ENCODE data around the gene PYGL.

The PYGL gene

DNA sequence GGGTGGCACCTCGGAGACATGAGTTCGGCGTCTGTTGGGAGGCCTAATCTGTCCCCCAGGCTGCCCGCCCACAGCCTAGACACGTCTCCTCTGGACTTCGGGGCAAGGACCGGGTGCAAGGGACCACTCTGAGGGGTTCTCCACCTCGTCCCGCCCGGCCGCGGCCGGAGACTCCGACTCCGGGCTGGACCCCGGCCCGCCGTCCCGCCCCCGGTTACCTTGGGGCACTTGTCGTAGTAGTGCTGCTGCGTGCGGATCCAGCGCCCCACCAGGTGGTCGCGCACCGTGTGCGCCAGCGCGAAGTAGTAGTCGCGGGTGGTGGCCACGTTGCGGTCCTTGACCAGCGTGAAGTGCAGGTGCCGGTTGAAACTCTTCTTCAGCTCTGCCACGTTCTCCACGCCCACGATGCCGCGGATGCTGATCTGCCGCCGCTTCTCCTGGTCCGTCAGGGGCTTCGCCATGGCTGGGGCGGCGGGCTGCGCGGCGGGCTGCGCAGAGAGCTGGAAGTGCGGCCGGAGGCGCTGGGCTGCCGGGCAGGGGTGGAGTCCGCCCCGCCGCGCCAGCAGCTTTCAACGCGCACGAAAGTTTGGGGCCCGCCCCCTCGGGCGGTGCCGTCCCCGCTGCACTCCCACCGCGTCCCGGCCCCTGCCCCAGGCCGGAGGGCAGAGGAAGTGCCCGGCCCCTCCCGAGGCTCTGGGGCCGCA is at the start of gene PYGL:
Gene PYGL, minus strand, starts transcription at position 541 of the 704 bp plus-strand sequence. Its CDS starts 80 bp downstream, at position 461.
- H3K27ac ChIP-seq (ENCODE audit: low read depth, low read length), result peak within 1 kb of the TSS; percentile 36
- H3K9ac ChIP-seq (ENCODE audit: low read depth in 1 of 2, low read length in 2 of 2), result peak within 1 kb of the TSS; percentile 52 to 54
- no peaks in the 10 kb centered on the region for H3K36me3 ChIP-seq (ENCODE audit: control insufficient read depth in 1 of 2, insufficient read depth in 2 of 2, low read length in 2 of 2)
- H3K27me3 ChIP-seq (ENCODE audit: control insufficient read depth in 1 of 2, insufficient read depth in 2 of 2, low read length in 2 of 2), result peaks cover 8 to 15% of the 10 kb centered on the region in 2 donors
- H3K9me3 ChIP-seq (ENCODE audit: control insufficient read depth in 1 of 2, low read length in 2 of 2), result no peaks in the 10 kb centered on the region
- peak within 1 kb of the TSS; percentile 79 to 86 for H3K4me3 ChIP-seq (ENCODE audit: low read depth in 1 of 2, low read length in 2 of 2)
- H3K4me1 ChIP-seq (ENCODE audit: control insufficient read depth in 1 of 2, insufficient read depth in 2 of 2, low read length in 2 of 2), result peaks cover 0 to 18% of the 10 kb centered on the region in 2 donors

DNA sequence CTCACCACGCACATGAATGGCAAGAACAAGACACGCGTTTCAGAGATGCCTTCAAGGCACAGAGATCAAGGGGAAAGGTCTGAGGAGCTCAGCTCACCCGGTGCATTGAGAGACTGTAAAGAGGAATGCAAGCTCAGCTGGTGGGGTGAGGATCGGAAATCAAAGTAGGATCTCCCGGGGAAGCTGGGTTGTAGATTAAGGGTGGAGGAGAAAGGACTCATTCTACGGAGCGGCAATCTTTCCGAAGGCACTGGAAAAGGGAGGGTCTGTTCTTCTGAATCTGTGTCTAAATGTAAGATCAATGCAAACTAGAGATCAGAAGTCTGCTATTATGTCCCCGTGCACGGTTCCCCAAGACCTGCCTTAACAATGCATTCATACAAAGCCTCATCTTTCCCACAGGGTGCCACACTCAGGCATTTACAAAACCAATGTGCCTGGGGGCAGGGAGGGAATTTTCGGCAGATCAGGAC is 41.6 kb upstream of the PYGL start:
- Histone ChIP-seq H3K27ac (ENCODE audit: low read depth, low read length) (no peak overlapping the region), H3K9ac (ENCODE audit: low read depth in 1 of 2, low read length in 2 of 2) (no peak overlapping the region), H3K9me3 (ENCODE audit: control insufficient read depth in 1 of 2, low read length in 2 of 2) (no peaks in the 10 kb centered on the region), H3K4me1 (ENCODE audit: control insufficient read depth in 1 of 2, insufficient read depth in 2 of 2, low read length in 2 of 2) (no peaks in the 10 kb centered on the region), H3K4me3 (ENCODE audit: low read depth in 1 of 2, low read length in 2 of 2) (no peak overlapping the region), H3K27me3 (ENCODE audit: control insufficient read depth in 1 of 2, insufficient read depth in 2 of 2, low read length in 2 of 2) (no peaks in the 10 kb centered on the region), H3K36me3 (ENCODE audit: control insufficient read depth in 1 of 2, insufficient read depth in 2 of 2, low read length in 2 of 2) (no peaks in the 10 kb centered on the region)

DNA sequence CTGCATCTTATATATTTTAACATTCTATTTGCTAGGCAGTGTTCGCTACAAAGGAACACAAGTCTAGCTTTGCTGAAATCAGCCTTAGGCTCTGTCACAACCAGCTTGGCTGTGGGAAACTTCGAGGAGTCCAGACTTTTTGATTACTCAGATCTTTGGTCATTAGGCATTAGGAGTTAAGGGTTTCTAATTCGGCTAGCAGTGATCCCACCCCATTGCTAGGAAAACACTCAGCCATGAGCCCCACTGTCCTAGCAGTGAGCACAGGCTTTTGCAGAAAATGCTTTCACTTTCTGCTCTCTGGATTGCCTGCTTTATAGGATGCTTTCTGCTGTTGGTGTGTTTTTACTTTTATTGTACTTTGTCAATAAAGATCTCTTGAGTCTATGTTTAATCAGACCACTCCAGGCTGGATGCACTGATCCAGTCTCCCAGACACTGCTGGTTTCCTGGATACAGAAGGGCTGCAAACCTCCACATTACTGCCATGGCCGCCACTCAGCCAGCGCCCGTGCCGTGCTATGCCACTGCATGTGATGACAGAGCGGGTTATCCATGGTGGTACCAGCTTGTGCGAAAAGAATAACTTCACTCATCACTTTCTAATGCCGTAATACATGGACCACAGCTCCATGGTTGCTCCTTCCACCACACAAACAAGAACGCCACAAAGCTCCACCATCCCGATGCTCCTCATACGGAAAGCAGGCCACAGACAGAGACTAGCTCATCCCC is 41.0 kb upstream of the PYGL start:
- no peak overlapping the region for H3K4me3 ChIP-seq (ENCODE audit: low read depth in 1 of 2, low read length in 2 of 2)
- H3K27ac ChIP-seq (ENCODE audit: low read depth, low read length), result no peak overlapping the region
- H3K4me1 ChIP-seq (ENCODE audit: control insufficient read depth in 1 of 2, insufficient read depth in 2 of 2, low read length in 2 of 2), result no peaks in the 10 kb centered on the region
- H3K36me3 ChIP-seq (ENCODE audit: control insufficient read depth in 1 of 2, insufficient read depth in 2 of 2, low read length in 2 of 2), result no peaks in the 10 kb centered on the region
- H3K9ac ChIP-seq (ENCODE audit: low read depth in 1 of 2, low read length in 2 of 2), result no peak overlapping the region
- no peaks in the 10 kb centered on the region for H3K9me3 ChIP-seq (ENCODE audit: control insufficient read depth in 1 of 2, low read length in 2 of 2)
- H3K27me3 ChIP-seq (ENCODE audit: control insufficient read depth in 1 of 2, insufficient read depth in 2 of 2, low read length in 2 of 2), result no peaks in the 10 kb centered on the region

DNA sequence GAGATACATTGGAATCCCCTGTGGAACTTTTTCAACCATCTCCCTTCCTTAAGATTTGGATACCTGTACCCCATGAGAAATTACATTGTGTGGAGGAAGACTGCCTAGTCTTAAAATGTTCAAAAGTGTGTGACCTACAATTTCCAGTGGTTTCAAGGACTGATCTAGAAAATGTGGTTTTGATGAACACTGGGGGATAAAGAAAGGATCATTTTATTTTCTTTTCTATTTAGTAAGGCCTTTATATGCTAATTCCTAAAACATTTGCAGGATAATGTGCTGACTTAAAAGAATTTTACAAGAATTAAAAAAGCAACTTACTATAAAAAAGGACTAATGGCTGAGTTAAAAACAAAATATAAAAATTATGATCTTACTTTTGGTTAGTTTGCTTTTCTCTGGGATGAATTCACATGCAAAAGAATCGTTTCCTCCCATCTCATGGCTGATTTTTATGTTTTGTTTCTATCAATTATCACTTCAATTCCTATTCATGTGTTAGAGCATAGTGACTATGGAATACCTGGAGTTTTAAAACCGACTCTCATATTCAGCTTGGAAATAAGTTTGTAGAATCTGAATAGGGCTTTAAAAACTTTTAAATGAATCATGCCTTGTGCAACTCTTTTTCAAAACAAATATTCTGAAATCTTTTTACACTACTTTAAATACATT is 39.9 kb upstream of the PYGL start:
- no peaks in the 10 kb centered on the region for H3K36me3 ChIP-seq (ENCODE audit: control insufficient read depth in 1 of 2, insufficient read depth in 2 of 2, low read length in 2 of 2)
- H3K9ac ChIP-seq (ENCODE audit: low read depth in 1 of 2, low read length in 2 of 2), result no peak overlapping the region
- H3K9me3 ChIP-seq (ENCODE audit: control insufficient read depth in 1 of 2, low read length in 2 of 2), result no peaks in the 10 kb centered on the region
- H3K4me3 ChIP-seq (ENCODE audit: low read depth in 1 of 2, low read length in 2 of 2), result no peak overlapping the region
- no peak overlapping the region for H3K27ac ChIP-seq (ENCODE audit: low read depth, low read length)
- no peaks in the 10 kb centered on the region for H3K27me3 ChIP-seq (ENCODE audit: control insufficient read depth in 1 of 2, insufficient read depth in 2 of 2, low read length in 2 of 2)
- no peaks in the 10 kb centered on the region for H3K4me1 ChIP-seq (ENCODE audit: control insufficient read depth in 1 of 2, insufficient read depth in 2 of 2, low read length in 2 of 2)

DNA sequence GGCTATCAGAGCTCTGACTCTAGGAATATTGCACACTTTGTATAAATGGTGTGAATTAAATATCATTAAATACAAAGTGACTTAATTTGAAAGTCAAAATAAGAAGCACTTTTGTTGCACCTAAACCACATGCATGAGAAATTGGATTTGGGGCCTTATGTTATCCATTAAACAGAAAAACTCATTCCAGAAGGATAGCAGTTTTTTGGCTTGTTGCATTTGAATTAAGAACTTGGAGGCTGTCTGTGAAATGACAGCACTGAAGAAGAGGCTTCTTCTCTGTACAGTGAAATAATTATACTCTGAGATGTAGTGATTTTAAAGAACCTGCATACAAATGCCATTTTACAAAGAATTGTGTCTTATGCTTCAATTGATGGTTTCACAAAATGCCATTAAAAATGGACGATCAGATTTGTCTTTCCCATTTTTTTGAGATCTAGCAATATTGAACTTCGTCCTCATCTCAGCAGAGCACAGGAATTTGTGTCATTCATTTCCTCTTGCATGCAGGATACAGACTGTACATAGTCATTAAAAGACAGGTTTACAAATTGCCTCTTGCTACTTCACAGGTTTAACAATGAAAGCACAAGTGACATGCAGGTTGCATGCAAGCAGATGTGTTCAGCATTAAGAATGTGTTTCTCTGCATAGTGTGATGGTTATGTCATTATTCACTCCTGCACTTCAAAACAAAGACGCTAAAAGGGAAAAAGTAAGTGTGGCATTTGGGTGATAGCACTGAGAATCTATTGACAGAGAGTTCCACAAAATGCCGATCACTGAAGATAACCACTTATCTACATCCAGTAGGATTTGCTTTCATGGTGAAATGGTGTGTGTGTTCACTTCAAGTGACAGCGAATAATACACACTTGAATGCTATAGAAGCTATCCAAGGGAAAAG is 35.9 kb upstream of the PYGL start:
- Histone ChIP-seq H3K4me3 (ENCODE audit: low read depth in 1 of 2, low read length in 2 of 2) (no peak overlapping the region), H3K36me3 (ENCODE audit: control insufficient read depth in 1 of 2, insufficient read depth in 2 of 2, low read length in 2 of 2) (no peaks in the 10 kb centered on the region), H3K9ac (ENCODE audit: low read depth in 1 of 2, low read length in 2 of 2) (no peak overlapping the region), H3K9me3 (ENCODE audit: control insufficient read depth in 1 of 2, low read length in 2 of 2) (no peaks in the 10 kb centered on the region), H3K4me1 (ENCODE audit: control insufficient read depth in 1 of 2, insufficient read depth in 2 of 2, low read length in 2 of 2) (no peaks in the 10 kb centered on the region), H3K27ac (ENCODE audit: low read depth, low read length) (no peak overlapping the region), H3K27me3 (ENCODE audit: control insufficient read depth in 1 of 2, insufficient read depth in 2 of 2, low read length in 2 of 2) (no peaks in the 10 kb centered on the region)

DNA sequence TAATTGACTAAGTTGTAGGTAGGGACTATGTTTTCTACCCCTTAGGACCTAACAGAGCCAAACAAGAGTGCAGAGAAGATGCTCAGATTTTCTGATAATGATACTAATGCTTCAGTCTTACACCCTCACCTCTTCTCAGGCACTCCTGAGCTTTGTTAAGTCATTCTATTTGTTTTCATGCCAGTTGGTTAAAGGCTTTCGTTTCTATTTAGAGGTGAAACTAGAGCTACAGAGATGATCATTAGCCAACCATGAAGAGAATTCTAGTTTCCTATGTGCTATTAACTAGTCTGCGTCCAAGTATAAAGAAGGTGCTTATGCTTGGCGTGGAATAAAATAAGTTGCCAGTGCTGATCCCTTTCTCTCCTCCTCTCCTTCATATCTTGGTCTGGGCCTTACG is 34.6 kb upstream of the PYGL start:
- Histone ChIP-seq H3K27ac (ENCODE audit: low read depth, low read length) (no peak overlapping the region), H3K9me3 (ENCODE audit: control insufficient read depth in 1 of 2, low read length in 2 of 2) (no peaks in the 10 kb centered on the region), H3K9ac (ENCODE audit: low read depth in 1 of 2, low read length in 2 of 2) (no peak overlapping the region), H3K36me3 (ENCODE audit: control insufficient read depth in 1 of 2, insufficient read depth in 2 of 2, low read length in 2 of 2) (no peaks in the 10 kb centered on the region), H3K4me1 (ENCODE audit: control insufficient read depth in 1 of 2, insufficient read depth in 2 of 2, low read length in 2 of 2) (no peaks in the 10 kb centered on the region), H3K27me3 (ENCODE audit: control insufficient read depth in 1 of 2, insufficient read depth in 2 of 2, low read length in 2 of 2) (no peaks in the 10 kb centered on the region), H3K4me3 (ENCODE audit: low read depth in 1 of 2, low read length in 2 of 2) (no peak overlapping the region)

DNA sequence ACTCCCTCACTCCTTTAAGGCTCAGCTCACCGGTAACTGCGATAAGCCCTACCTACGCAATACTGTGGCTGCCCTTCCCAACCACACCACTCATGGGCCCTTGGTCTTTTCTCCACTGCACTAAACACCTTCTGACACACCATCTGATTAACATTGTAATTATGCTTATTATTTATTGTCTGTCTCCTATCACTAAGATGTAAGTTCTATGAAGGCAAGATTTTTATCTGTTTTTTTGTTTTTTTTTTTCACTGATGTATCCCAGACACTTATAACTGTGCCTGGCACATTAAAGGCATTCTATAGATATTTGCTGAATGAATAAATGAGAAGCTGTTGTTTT is 34.2 kb upstream of the PYGL start:
- Histone ChIP-seq H3K9ac (ENCODE audit: low read depth in 1 of 2, low read length in 2 of 2) (no peak overlapping the region), H3K27ac (ENCODE audit: low read depth, low read length) (no peak overlapping the region), H3K4me3 (ENCODE audit: low read depth in 1 of 2, low read length in 2 of 2) (peak overlapping the region in 1 of 2 donors; percentile 24), H3K9me3 (ENCODE audit: control insufficient read depth in 1 of 2, low read length in 2 of 2) (no peaks in the 10 kb centered on the region), H3K36me3 (ENCODE audit: control insufficient read depth in 1 of 2, insufficient read depth in 2 of 2, low read length in 2 of 2) (no peaks in the 10 kb centered on the region), H3K27me3 (ENCODE audit: control insufficient read depth in 1 of 2, insufficient read depth in 2 of 2, low read length in 2 of 2) (no peaks in the 10 kb centered on the region), H3K4me1 (ENCODE audit: control insufficient read depth in 1 of 2, insufficient read depth in 2 of 2, low read length in 2 of 2) (no peaks in the 10 kb centered on the region)

DNA sequence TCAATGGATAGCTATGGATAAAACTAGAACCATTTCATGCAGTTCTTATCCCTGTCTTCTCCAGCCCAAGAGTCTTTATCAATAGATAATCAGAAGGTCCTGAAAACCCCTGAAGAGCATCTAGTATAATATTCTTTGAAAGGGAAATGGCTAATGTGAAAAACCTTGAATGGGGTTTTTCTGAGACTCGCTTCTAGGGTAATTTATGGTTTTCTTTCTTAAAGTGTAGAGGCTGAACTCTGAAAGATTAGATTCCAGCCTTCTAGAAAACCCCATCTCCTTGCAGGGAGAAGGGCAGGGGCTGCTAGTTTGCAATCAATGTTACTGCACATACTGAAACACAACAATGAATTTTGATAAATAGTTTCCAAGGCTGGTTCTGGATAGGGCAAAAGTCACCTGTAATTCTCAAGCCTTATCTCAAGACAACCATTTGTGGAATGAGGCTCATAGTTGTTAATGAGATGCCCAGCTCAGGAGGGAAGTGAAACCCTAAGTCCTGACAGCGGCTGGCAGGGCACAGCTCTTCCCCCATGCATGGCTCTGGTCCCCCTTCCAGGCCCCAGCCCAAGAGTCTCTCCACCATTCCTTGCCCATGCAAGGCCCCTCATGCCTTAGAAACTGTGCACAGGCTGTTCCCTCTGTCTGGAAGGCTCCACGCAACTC is 33.7 kb upstream of the PYGL start:
- Histone ChIP-seq H3K27ac (ENCODE audit: low read depth, low read length) (no peak overlapping the region), H3K4me3 (ENCODE audit: low read depth in 1 of 2, low read length in 2 of 2) (peak overlapping the region in 1 of 2 donors; percentile 24), H3K27me3 (ENCODE audit: control insufficient read depth in 1 of 2, insufficient read depth in 2 of 2, low read length in 2 of 2) (no peaks in the 10 kb centered on the region), H3K9ac (ENCODE audit: low read depth in 1 of 2, low read length in 2 of 2) (no peak overlapping the region), H3K36me3 (ENCODE audit: control insufficient read depth in 1 of 2, insufficient read depth in 2 of 2, low read length in 2 of 2) (no peaks in the 10 kb centered on the region), H3K9me3 (ENCODE audit: control insufficient read depth in 1 of 2, low read length in 2 of 2) (no peaks in the 10 kb centered on the region), H3K4me1 (ENCODE audit: control insufficient read depth in 1 of 2, insufficient read depth in 2 of 2, low read length in 2 of 2) (no peaks in the 10 kb centered on the region)

DNA sequence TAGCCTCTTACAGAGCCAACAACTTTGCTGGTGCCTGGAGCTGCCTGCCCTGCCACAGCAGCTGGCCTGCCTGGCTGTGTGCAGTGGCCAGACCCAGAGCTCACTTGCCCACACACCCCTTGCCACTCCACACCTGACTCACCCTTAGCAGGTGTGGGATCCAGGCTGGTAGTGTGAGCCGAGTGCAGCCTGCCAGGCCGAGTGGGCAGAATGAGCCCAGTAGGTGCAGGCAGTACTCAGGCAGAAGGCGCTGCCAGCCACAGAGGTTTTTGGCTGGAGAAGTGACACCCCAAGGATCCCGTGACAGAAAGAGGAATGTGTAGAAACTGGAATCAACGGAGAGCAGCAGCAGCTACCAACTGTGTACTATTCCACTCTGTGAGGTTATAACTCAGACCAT is 29.8 kb upstream of the PYGL start:
- H3K9me3 ChIP-seq (ENCODE audit: control insufficient read depth in 1 of 2, low read length in 2 of 2), result no peaks in the 10 kb centered on the region
- H3K36me3 ChIP-seq (ENCODE audit: control insufficient read depth in 1 of 2, insufficient read depth in 2 of 2, low read length in 2 of 2), result no peaks in the 10 kb centered on the region
- no peak overlapping the region for H3K4me3 ChIP-seq (ENCODE audit: low read depth in 1 of 2, low read length in 2 of 2)
- no peak overlapping the region for H3K9ac ChIP-seq (ENCODE audit: low read depth in 1 of 2, low read length in 2 of 2)
- no peak overlapping the region for H3K27ac ChIP-seq (ENCODE audit: low read depth, low read length)
- H3K4me1 ChIP-seq (ENCODE audit: control insufficient read depth in 1 of 2, insufficient read depth in 2 of 2, low read length in 2 of 2), result no peaks in the 10 kb centered on the region
- no peaks in the 10 kb centered on the region for H3K27me3 ChIP-seq (ENCODE audit: control insufficient read depth in 1 of 2, insufficient read depth in 2 of 2, low read length in 2 of 2)

All from duodenal mucosa (tissue), 2 donors.